ENCODE results near the gene TTC9.
"Not testable (repeated sequence)": the region's sequence is repeated elsewhere in the genome, so short reads cannot be mapped to it uniquely, and the experiment has no call there.

Gene TTC9

DNA sequence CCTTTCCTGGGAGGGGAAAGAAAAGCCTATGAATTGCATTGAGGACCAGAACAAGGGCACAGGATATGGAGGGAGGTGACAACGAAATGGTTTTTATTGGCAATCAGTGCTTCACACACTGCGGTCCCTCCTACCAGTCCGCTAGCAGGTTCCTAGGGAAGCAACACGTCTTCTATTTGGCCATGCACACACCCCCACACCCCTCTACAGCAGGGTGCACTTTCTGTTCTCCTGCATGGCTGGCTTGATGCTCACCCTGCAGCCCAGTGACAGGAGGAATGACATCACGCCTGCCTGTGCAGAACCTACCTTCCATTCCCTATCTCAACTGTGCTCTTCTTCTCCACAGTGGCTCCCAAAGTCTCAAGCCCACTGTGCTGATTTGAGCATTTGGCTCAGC lies 57.9 kb downstream of the TTC9 start:
- DNase-seq (ENCODE audit: low read depth, low spot score) = no peak
- H3K4me3 ChIP-seq (ENCODE audit: insufficient read length, low read depth) = no peak overlapping the region
- no peaks in the 10 kb centered on the region for H3K36me3 ChIP-seq (ENCODE audit: insufficient read depth, insufficient read length, low read length)
- peaks cover 2% of the 10 kb centered on the region for H3K4me1 ChIP-seq (ENCODE audit: insufficient read depth, insufficient read length)
- no peaks in the 10 kb centered on the region for H3K9me3 ChIP-seq (ENCODE audit: insufficient read depth, low read length)
- TF ChIP-seq ZNF274 (IDR thresholded peaks at IDR 0.05; ENCODE audit: low read depth, low read length) = no peak
- H3K9ac ChIP-seq (ENCODE audit: insufficient read length, low read depth) = no peak overlapping the region
- no peaks in the 10 kb centered on the region for H3K27me3 ChIP-seq (ENCODE audit: insufficient read depth, insufficient read length)

DNA sequence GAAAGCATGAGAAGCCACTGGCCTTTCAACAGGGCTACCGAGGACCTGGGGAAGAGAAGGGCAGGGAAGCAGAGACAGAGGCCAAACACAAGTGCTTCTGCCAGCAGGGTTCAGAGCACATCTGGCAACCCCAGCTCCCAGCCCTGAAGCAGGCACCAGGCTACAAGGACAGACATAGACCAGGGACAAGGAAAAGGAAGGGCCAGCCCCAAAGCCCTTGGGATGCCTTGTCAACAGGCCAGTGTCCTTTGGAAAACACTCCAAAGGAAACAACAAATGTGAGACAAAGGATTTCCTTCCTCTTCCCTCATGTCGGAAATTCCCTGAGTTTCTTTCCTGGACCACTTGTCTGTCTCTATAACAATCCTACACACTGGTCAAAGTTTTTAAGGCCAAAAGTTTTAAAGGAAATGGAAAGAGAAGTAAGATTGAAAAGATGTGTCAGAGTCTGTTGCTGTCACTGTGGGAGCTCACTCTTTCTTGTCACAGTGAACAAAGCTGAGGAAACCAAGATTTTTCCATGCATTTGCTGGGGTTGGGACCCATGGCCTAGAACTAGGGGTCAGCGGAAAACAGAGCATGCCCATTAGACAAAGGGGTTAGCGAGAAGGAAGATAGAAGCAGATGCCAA lies 59.4 kb downstream of the TTC9 start:
- H3K27me3 ChIP-seq (ENCODE audit: insufficient read depth, insufficient read length) = no peaks in the 10 kb centered on the region
- no peaks in the 10 kb centered on the region for H3K9me3 ChIP-seq (ENCODE audit: insufficient read depth, low read length)
- H3K36me3 ChIP-seq (ENCODE audit: insufficient read depth, insufficient read length, low read length) = no peaks in the 10 kb centered on the region
- no peak for TF ChIP-seq ZNF274 (IDR thresholded peaks at IDR 0.05; ENCODE audit: low read depth, low read length)
- TF ChIP-seq SUZ12 (IDR thresholded peaks at IDR 0.05; ENCODE audit: extremely low read depth, insufficient read depth, insufficient read length) = no peak
- no peak for TF ChIP-seq YY1 (IDR thresholded peaks at IDR 0.05; ENCODE audit: insufficient read depth, insufficient read length)
- DNase-seq (ENCODE audit: low read depth, low spot score) = no peak
- H3K4me1 ChIP-seq (ENCODE audit: insufficient read depth, insufficient read length) = peaks cover 4% of the 10 kb centered on the region
- H3K4me3 ChIP-seq (ENCODE audit: insufficient read length, low read depth) = no peak overlapping the region
- H3K9ac ChIP-seq (ENCODE audit: insufficient read length, low read depth) = no peak overlapping the region

DNA sequence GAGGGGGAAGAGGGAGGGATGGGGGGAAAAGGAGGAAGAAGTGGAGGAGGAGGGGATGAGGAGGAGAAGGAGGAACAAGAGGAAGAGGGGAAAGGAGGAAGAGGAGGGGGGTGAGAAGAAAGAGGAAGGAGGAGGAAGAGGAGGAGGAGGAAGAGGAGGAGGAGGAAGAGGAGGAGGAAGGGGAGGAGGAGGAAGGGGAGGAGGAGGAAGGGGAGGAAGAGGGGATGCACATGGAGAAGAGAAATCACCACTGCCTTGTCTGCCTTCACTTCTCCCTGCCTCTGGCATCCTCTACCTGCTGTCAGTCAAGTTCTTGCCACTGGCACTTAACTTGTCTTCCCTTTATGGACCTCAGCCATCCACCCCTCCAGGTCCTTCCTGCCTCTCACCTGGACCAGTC lies 59.9 kb downstream of the TTC9 start:
- H3K9ac ChIP-seq (ENCODE audit: insufficient read length, low read depth) = no peak overlapping the region
- H3K27me3 ChIP-seq (ENCODE audit: insufficient read depth, insufficient read length) = no peaks in the 10 kb centered on the region
- no peak for TF ChIP-seq YY1 (IDR thresholded peaks at IDR 0.05; ENCODE audit: insufficient read depth, insufficient read length)
- TF ChIP-seq ZNF274 (IDR thresholded peaks at IDR 0.05; ENCODE audit: low read depth, low read length) = no peak
- TF ChIP-seq SUZ12 (IDR thresholded peaks at IDR 0.05; ENCODE audit: extremely low read depth, insufficient read depth, insufficient read length) = no peak
- no peaks in the 10 kb centered on the region for H3K9me3 ChIP-seq (ENCODE audit: insufficient read depth, low read length)
- no peak for DNase-seq (ENCODE audit: low read depth, low spot score)
- H3K4me1 ChIP-seq (ENCODE audit: insufficient read depth, insufficient read length) = peaks cover 4% of the 10 kb centered on the region
- no peak overlapping the region for H3K4me3 ChIP-seq (ENCODE audit: insufficient read length, low read depth)
- no peaks in the 10 kb centered on the region for H3K36me3 ChIP-seq (ENCODE audit: insufficient read depth, insufficient read length, low read length)

DNA sequence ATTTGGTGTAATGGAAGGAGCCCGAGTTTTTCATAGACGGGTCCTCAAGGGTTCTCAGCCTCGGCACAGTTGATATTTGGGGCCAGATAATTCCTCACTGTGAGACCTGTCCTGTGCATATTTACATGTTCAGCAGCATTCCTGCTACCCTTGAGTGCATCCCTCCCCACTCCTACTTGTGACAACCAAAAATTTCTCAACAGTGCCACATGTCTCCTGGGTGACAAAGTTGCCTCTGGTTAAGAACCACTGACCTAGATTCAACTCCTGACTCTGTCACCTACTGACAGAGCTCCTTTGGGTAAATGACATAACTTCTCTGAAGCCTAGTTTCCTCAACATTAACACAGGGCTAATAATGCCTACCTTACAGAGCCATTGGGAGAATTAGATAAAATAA lies 60.4 kb downstream of the TTC9 start:
- no peak for DNase-seq (ENCODE audit: low read depth, low spot score)
- H3K9me3 ChIP-seq (ENCODE audit: insufficient read depth, low read length) = no peaks in the 10 kb centered on the region
- no peaks in the 10 kb centered on the region for H3K36me3 ChIP-seq (ENCODE audit: insufficient read depth, insufficient read length, low read length)
- no peak overlapping the region for H3K4me3 ChIP-seq (ENCODE audit: insufficient read length, low read depth)
- no peaks in the 10 kb centered on the region for H3K27me3 ChIP-seq (ENCODE audit: insufficient read depth, insufficient read length)
- H3K9ac ChIP-seq (ENCODE audit: insufficient read length, low read depth) = no peak overlapping the region
- no peak for TF ChIP-seq YY1 (IDR thresholded peaks at IDR 0.05; ENCODE audit: insufficient read depth, insufficient read length)
- no peak for TF ChIP-seq SUZ12 (IDR thresholded peaks at IDR 0.05; ENCODE audit: extremely low read depth, insufficient read depth, insufficient read length)
- TF ChIP-seq ZNF274 (IDR thresholded peaks at IDR 0.05; ENCODE audit: low read depth, low read length) = no peak
- H3K4me1 ChIP-seq (ENCODE audit: insufficient read depth, insufficient read length) = peaks cover 4% of the 10 kb centered on the region

- H3K9ac ChIP-seq (ENCODE audit: insufficient read length, low read depth); H3K4me1 ChIP-seq (ENCODE audit: insufficient read depth, insufficient read length); H3K27me3 ChIP-seq (ENCODE audit: insufficient read depth, insufficient read length); H3K4me3 ChIP-seq (ENCODE audit: insufficient read length, low read depth); DNase-seq (ENCODE audit: low read depth, low spot score); H3K9me3 ChIP-seq (ENCODE audit: insufficient read depth, low read length); H3K36me3 ChIP-seq (ENCODE audit: insufficient read depth, insufficient read length, low read length): not testable (repeated sequence)
Measured at GRCh38 chr14:70703621-70704168, 62.0 kb downstream of the TTC9 start.

GRCh38 chr14:70704960-70705359 lies 63.2 kb downstream of the TTC9 start:
- Histone ChIP-seq H3K4me3 (ENCODE audit: insufficient read length, low read depth) (no peak overlapping the region), H3K9ac (ENCODE audit: insufficient read length, low read depth) (no peak overlapping the region), H3K36me3 (ENCODE audit: insufficient read depth, insufficient read length, low read length) (no peaks in the 10 kb centered on the region), H3K4me1 (ENCODE audit: insufficient read depth, insufficient read length) (peaks cover 6% of the 10 kb centered on the region), H3K27me3 (ENCODE audit: insufficient read depth, insufficient read length) (no peaks in the 10 kb centered on the region), H3K9me3 (ENCODE audit: insufficient read depth, low read length) (no peaks in the 10 kb centered on the region)
- no peak for TF ChIP-seq YY1 (IDR thresholded peaks at IDR 0.05; ENCODE audit: insufficient read depth, insufficient read length)
- no peak for TF ChIP-seq ZNF274 (IDR thresholded peaks at IDR 0.05; ENCODE audit: low read depth, low read length)
- no peak for TF ChIP-seq SUZ12 (IDR thresholded peaks at IDR 0.05; ENCODE audit: extremely low read depth, insufficient read depth, insufficient read length)
- no peak for DNase-seq (ENCODE audit: low read depth, low spot score)

DNA sequence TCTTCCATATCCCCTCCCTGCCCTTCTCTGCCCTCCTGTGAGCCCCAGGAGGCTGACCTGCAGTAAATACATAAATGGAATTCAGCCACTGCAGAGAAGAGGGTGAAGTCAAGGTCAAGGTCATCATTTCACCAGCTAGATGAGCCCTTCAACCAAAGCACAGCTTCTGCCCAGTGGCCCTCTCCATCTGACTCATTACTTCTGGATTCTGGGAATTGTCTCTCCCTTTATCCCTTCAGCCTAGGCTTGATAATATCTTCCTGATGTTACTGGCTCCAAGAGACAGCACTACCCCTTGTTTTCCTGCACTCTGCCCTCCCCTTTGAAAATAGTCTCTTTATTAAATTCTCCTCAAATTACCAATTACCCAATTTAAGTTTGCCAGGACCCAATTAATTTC lies 64.5 kb downstream of the TTC9 start:
- no peak overlapping the region for H3K4me3 ChIP-seq (ENCODE audit: insufficient read length, low read depth)
- DNase-seq (ENCODE audit: low read depth, low spot score) = no peak
- no peaks in the 10 kb centered on the region for H3K36me3 ChIP-seq (ENCODE audit: insufficient read depth, insufficient read length, low read length)
- peaks cover 10% of the 10 kb centered on the region for H3K4me1 ChIP-seq (ENCODE audit: insufficient read depth, insufficient read length)
- no peaks in the 10 kb centered on the region for H3K9me3 ChIP-seq (ENCODE audit: insufficient read depth, low read length)
- no peaks in the 10 kb centered on the region for H3K27me3 ChIP-seq (ENCODE audit: insufficient read depth, insufficient read length)
- TF ChIP-seq ZNF274 (IDR thresholded peaks at IDR 0.05; ENCODE audit: low read depth, low read length) (no peak), YY1 (IDR thresholded peaks at IDR 0.05; ENCODE audit: insufficient read depth, insufficient read length) (no peak), SUZ12 (IDR thresholded peaks at IDR 0.05; ENCODE audit: extremely low read depth, insufficient read depth, insufficient read length) (no peak)
- H3K9ac ChIP-seq (ENCODE audit: insufficient read length, low read depth) = no peak overlapping the region
